ENCODE measurements around the gene GFI1.
"Not testable (repeated sequence)": the region's sequence is repeated elsewhere in the genome, so short reads cannot be mapped to it uniquely, and the experiment has no call there.

GRCh38 chr1:92524944-92525590 is 38.3 kb upstream of the GFI1 start:
- TF ChIP-seq CTCF (conservative IDR thresholded peaks at IDR 0.05 in 1 of 2, IDR thresholded peaks at IDR 0.05 in 1 of 2; ENCODE audit: low read depth in 1 of 2, low read length in 2 of 2); EZH2 (IDR thresholded peaks at IDR 0.05; ENCODE audit: low read length, missing control alignments): not testable (repeated sequence)
